HCT116 (cell line): ENCODE results near the gene MMP17. TPM values are rescaled to one million over a fixed set of nuclear protein-coding genes. Genes with fewer than 3 reads are reported as not detected.
"Not testable (repeated sequence)": the region's sequence is repeated elsewhere in the genome, so short reads cannot be mapped to it uniquely, and the experiment has no call there.

Experiments used
- ATAC-seq: fragments of 200-7000 bp; cut with Tn5 transposase; 2 replicates; pipeline ENCODE4 v1.9.1; 2020; ENCODE audit warnings: mild to moderate bottlenecking, moderate library complexity
- BruUV-seq: library from RNA; stranded (reverse); fragments of 400-500 nt; replicated peaks from 2 replicates; lab custom pipeline; 2021; lab: Mats Ljungman, UMichigan
- CTCF ChIA-PET: fragments of 300-600 bp; sonication (Branson Sonifier 250); formaldehyde crosslinking; loops from one replicate; lab custom pipeline; 2021; ENCODE audit warnings: antibody characterized with exemption; lab: Charles Lee
- POLR2A ChIA-PET: fragments of 300-600, 350-600 bp; sonication (Branson Sonifier 250); formaldehyde crosslinking; loops from one replicate; lab custom pipeline; 2021; ENCODE audit warnings: antibody characterized with exemption; lab: Charles Lee
- RAD21 ChIA-PET, 2 experiments: fragments of 300-600 bp; sonication (Branson Sonifier 250); formaldehyde crosslinking; loops; one replicate each; lab custom pipeline; 2023; ENCODE audit warnings: low total read pairs in 2 of 2; ENCODE audit not compliant: uncharacterized antibody in 2 of 2, unreplicated experiment in 2 of 2, low non-redundant PET in 1 of 2; lab: Charles Lee
- DNase-seq: peaks from one replicate; pipeline ENCODE4 v3.0.0-alpha.2; 2010; ENCODE audit warnings: low read depth, low spot score
- H2AFZ ChIP-seq: fragments of 200-600 bp; shearing (Covaris generic), sonication (generic); 2 replicates; pipeline ENCODE4 v1.6.1; 2017; ENCODE audit warnings: low read depth, mixed run types, mixed read lengths, antibody characterized with exemption, low read length; ENCODE audit not compliant: poor library complexity, severe bottlenecking
- H3K27ac ChIP-seq: 2 replicates; pipeline ENCODE4 v1.5.1; 2012; ENCODE audit warnings: low read depth, low read length
- H3K27me3 ChIP-seq: fragments of 200-600 bp; sonication (generic); 2 replicates; pipeline ENCODE4 v1.6.1; 2016; ENCODE audit warnings: mixed run types, low read length, mixed read lengths; ENCODE audit not compliant: insufficient read depth
- H3K36me3 ChIP-seq, 2 experiments: fragments of 200-500 bp in 1 of 2; fragments of 200-600 bp in 1 of 2; sonication (Bioruptor generic) in 1 of 2; sonication (generic) in 1 of 2; 2 replicates each; pipeline versions ENCODE4 v1.5.1 to v1.6.1; 2014 to 2016; ENCODE audit warnings: low read length in 2 of 2, inconsistent platforms in 1 of 2, mixed read lengths in 1 of 2, mixed run types in 1 of 2; ENCODE audit not compliant: insufficient read depth in 2 of 2, control insufficient read depth in 1 of 2
- H3K4me1 ChIP-seq, 2 experiments: fragments of 200-600 bp in 1 of 2; sonication (generic) in 1 of 2; 2 replicates each; pipeline versions ENCODE4 v1.5.1 to v1.6.1; 2012 to 2017; ENCODE audit warnings: low read length in 2 of 2, inconsistent platforms in 1 of 2, mild to moderate bottlenecking in 1 of 2, mixed read lengths in 1 of 2, mixed run types in 1 of 2, moderate library complexity in 1 of 2; ENCODE audit not compliant: insufficient read depth in 2 of 2, control insufficient read depth in 1 of 2
- H3K4me2 ChIP-seq: fragments of 200-600 bp; sonication (generic); 2 replicates; pipeline ENCODE4 v1.6.1; 2017; ENCODE audit warnings: mixed run types, low read length, mixed read lengths
- H3K4me3 ChIP-seq, 2 experiments: fragments of 200-600 bp in 1 of 2; sonication (generic) in 1 of 2; replicated peaks in 1 of 2; 2 replicates each; pipeline ENCODE4 v1.5.1; 2011 to 2016; ENCODE audit warnings: low read length in 2 of 2, control low read depth in 1 of 2, low read depth in 1 of 2, mild to moderate bottlenecking in 1 of 2, mixed read lengths in 1 of 2, mixed run types in 1 of 2
- H3K79me2 ChIP-seq: fragments of 200-600 bp; sonication (generic); 2 replicates; pipeline ENCODE4 v1.6.1; 2017; ENCODE audit warnings: mild to moderate bottlenecking, mixed run types, low read length, moderate library complexity, mixed read lengths; ENCODE audit not compliant: insufficient read depth
- H3K9ac ChIP-seq: fragments of 200-600 bp; sonication (generic); 2 replicates; pipeline ENCODE4 v1.6.1; 2016; ENCODE audit warnings: low read length, mixed read lengths
- H3K9me2 ChIP-seq: fragments of 200-600 bp; sonication (generic), shearing (Covaris generic); 2 replicates; pipeline ENCODE4 v1.6.1; 2017; ENCODE audit warnings: mixed run types, mild to moderate bottlenecking, moderate library complexity; ENCODE audit not compliant: insufficient read depth
- H3K9me3 ChIP-seq, 2 experiments: fragments of 200-500 bp in 1 of 2; fragments of 200-600 bp in 1 of 2; sonication (Bioruptor generic) in 1 of 2; sonication (generic) in 1 of 2; 2 replicates each; pipeline ENCODE4 v1.6.1; 2014 to 2017; ENCODE audit warnings: low read length in 2 of 2, mixed read lengths in 2 of 2, inconsistent platforms in 1 of 2, low read depth in 1 of 2, mild to moderate bottlenecking in 1 of 2, mixed run types in 1 of 2, moderate library complexity in 1 of 2; ENCODE audit not compliant: control insufficient read depth in 1 of 2, insufficient read depth in 1 of 2
- H4K20me1 ChIP-seq: fragments of 200-600 bp; sonication (generic), shearing (Covaris generic); 2 replicates; pipeline ENCODE4 v1.6.1; 2017; ENCODE audit warnings: mixed run types, mild to moderate bottlenecking, moderate library complexity; ENCODE audit not compliant: insufficient read depth
- ATF3 ChIP-seq: IDR thresholded peaks from 2 replicates; pipeline ENCODE4 v1.6.1; 2012
- CBX3 ChIP-seq: IDR thresholded peaks from 2 replicates; pipeline ENCODE4 v1.6.1; 2012; ENCODE audit warnings: low read depth
- EGR1 ChIP-seq: IDR thresholded peaks from 2 replicates; pipeline ENCODE4 v1.6.1; 2012; ENCODE audit warnings: low read depth
- ELF1 ChIP-seq: IDR thresholded peaks from 2 replicates; pipeline ENCODE4 v1.6.1; 2012; ENCODE audit warnings: low read depth, borderline replicate concordance
- FOSL1 ChIP-seq: IDR thresholded peaks from 2 replicates; pipeline ENCODE4 v1.6.1; 2012; ENCODE audit warnings: low read depth
- POLR2AphosphoS5 ChIP-seq: IDR thresholded peaks from 2 replicates; pipeline ENCODE4 v1.6.1; 2011; ENCODE audit warnings: mild to moderate bottlenecking, low read depth, low read length, moderate library complexity
- SP1 ChIP-seq: IDR thresholded peaks from 2 replicates; pipeline ENCODE4 v1.6.1; 2012; ENCODE audit warnings: low read depth
- ZNF274 ChIP-seq: fragments of 200-500 bp; sonication (Bioruptor generic); IDR thresholded peaks from 2 replicates; pipeline ENCODE4 v1.6.1; 2014; ENCODE audit warnings: mild to moderate bottlenecking, low read depth, low read length, inconsistent platforms
- intact Hi-C: fragments of 100-400 bp; cut with micrococcal nuclease; formaldehyde crosslinking; loops from 2 replicates; pipeline ENCODE4 v1.10.0; 2022
- total RNA-seq: library from RNA; stranded (reverse); gene quantifications from one replicate; pipeline ENCODE4 v1.2.1, GENCODE V29; 2021; ENCODE audit not compliant: unreplicated experiment

Gene MMP17
- total RNA-seq, 1 experiment from 2014 or later: 14.3 TPM

GRCh38 chr12:131806674-131807073 is 21.5 kb upstream of the MMP17 start:
- CTCF ChIA-PET: no interaction called here
- BruUV-seq: no TSS peak

GRCh38 chr12:131808744-131809371 is 19.3 kb upstream of the MMP17 start:
- peaks cover 3 to 4% of the 10 kb centered on the region in 2 experiments; a peak in 3 of 4 replicates for H3K4me1 ChIP-seq
- intact Hi-C loops: no loop called here
- no peaks in the 10 kb centered on the region for H4K20me1 ChIP-seq
- BruUV-seq: no TSS peak
- DNase-seq (no peak), ATAC-seq (no peak)
- no peak overlapping the region for H3K27ac ChIP-seq
- ChIA-PET RAD21 (no interaction called here), CTCF (no interaction called here), POLR2A (no interaction called here)
- H3K27me3 ChIP-seq: no peaks in the 10 kb centered on the region
- no peak overlapping the region for H3K9ac ChIP-seq
- no peaks in the 10 kb centered on the region for H3K79me2 ChIP-seq
- H3K4me3 ChIP-seq: no peak overlapping the region
- no peaks in the 10 kb centered on the region for H3K9me2 ChIP-seq
- no peak for TF ChIP-seq FOSL1
- no peak for TF ChIP-seq SP1
- TF ChIP-seq ATF3: no peak
- TF ChIP-seq ZNF274: no peak
- TF ChIP-seq ELF1: no peak
- TF ChIP-seq POLR2AphosphoS5: no peak
- TF ChIP-seq EGR1: no peak
- no peak for TF ChIP-seq CBX3
- no peak overlapping the region for H3K4me2 ChIP-seq
- H3K9me3 ChIP-seq: no peaks in the 10 kb centered on the region
- H2AFZ ChIP-seq: no peak overlapping the region
- H3K36me3 ChIP-seq: no peaks in the 10 kb centered on the region

More at GRCh38 chr12:131806674-131807073, 21.5 kb upstream of the MMP17 start:
- Histone ChIP-seq H4K20me1 (no peaks in the 10 kb centered on the region), H3K4me2 (no peak overlapping the region), H3K27ac (no peak overlapping the region), H3K4me1 (peaks cover 5 to 8% of the 10 kb centered on the region in 2 experiments; a peak in 3 of 4 replicates), H2AFZ (no peak overlapping the region), H3K9me3 (no peaks in the 10 kb centered on the region), H3K27me3 (no peaks in the 10 kb centered on the region), H3K79me2 (no peaks in the 10 kb centered on the region), H3K36me3 (0 out of 4 replicates have a peak, but pooled peaks cover 0 to 3% of the 10 kb centered on the region in 2 experiments), H3K9ac (no peak overlapping the region), H3K4me3 (no peak overlapping the region), H3K9me2 (no peaks in the 10 kb centered on the region)
- ATAC-seq (no peak), DNase-seq (no peak)
- no peak for TF ChIP-seq ZNF274
- RAD21 ChIA-PET: no interaction called here
- POLR2A ChIA-PET: no interaction called here
- intact Hi-C loops: no loop called here

GRCh38 chr12:131809476-131810254 is 18.5 kb upstream of the MMP17 start:
- ATAC-seq, DNase-seq, RAD21 ChIA-PET, H3K4me1 ChIP-seq, H4K20me1 ChIP-seq, H2AFZ ChIP-seq, H3K27ac ChIP-seq, H3K4me2 ChIP-seq, H3K4me3 ChIP-seq, H3K9me2 ChIP-seq, H3K27me3 ChIP-seq, H3K9me3 ChIP-seq, H3K36me3 ChIP-seq, H3K79me2 ChIP-seq, intact Hi-C loops, POLR2A ChIA-PET, BruUV-seq, H3K9ac ChIP-seq, CTCF ChIA-PET: not testable (repeated sequence)
